ENCODE data around the gene RPS15.
"Not testable (repeated sequence)": the region's sequence is repeated elsewhere in the genome, so short reads cannot be mapped to it uniquely, and the experiment has no call there.

RPS15 gene

DNA sequence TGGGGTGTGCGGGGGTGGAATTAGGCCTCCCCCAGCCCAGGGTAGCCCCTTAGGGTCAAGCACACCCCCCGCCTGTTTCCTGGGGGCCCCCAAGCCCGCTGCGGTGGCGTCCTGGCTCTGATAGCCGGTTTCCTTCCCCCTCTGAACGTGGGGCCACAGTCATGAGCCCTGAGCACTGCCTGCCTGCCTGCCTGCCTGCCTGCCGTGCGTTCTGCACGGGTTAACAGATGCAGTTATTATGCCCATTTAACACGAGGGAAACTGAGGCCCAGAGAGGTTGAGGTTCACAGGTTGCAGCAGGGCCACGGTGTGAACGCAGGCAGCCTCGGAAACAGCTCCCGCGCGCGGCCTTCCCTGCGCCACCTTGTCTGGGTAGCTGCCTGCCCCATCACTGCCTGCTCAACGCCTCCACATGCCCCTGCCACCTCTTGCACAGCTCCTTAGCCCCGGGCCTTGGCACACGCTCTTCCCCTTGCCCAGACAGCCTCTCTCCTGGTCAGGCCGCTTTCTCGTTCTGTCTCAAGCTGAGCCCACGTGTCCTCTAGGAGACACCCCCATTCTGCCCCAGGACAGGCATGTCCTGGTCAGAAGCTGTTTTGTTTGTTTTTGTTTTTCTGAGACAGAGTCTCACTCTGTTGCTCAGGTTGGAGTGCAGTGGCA, 35.7 kb upstream of the RPS15 start:
- no peak for DNase-seq

DNA sequence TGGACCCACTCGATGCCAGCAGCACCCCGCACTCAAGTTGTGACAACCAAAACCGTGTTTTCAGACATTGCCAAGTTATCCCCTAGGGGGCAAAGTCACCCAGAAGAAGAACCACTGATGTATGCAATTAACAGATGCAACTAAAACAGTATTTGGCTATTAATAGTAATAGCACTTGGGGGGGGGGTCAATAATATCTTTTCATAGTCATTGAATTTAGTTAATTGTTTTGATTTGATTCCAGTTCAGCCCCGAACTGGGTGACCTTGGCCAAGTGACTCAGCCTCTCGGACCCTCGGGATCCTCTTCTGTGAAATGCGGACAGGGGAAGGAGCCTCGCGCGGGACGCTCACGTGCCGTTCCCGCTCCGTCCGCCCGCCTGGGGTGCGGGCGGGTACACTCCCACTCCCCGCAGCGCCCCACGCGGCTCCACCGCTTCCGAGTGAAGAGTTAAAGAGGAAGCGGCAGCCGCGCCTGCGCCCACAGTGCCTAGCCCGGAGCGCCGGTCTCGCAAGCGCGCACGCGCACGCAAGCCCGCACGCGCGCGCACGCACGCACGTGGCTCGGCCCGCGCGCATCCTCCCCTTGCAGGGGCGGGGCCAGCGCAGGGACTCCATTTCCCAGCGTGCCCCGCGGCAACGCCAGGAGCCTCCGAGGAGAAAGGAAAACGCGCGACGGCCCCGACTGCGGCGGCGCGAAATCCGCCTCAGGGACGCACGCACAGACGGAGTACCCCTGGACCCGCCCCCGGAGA, 31.2 kb upstream of the RPS15 start:
- DNase-seq, result peak; percentile 99

DNA sequence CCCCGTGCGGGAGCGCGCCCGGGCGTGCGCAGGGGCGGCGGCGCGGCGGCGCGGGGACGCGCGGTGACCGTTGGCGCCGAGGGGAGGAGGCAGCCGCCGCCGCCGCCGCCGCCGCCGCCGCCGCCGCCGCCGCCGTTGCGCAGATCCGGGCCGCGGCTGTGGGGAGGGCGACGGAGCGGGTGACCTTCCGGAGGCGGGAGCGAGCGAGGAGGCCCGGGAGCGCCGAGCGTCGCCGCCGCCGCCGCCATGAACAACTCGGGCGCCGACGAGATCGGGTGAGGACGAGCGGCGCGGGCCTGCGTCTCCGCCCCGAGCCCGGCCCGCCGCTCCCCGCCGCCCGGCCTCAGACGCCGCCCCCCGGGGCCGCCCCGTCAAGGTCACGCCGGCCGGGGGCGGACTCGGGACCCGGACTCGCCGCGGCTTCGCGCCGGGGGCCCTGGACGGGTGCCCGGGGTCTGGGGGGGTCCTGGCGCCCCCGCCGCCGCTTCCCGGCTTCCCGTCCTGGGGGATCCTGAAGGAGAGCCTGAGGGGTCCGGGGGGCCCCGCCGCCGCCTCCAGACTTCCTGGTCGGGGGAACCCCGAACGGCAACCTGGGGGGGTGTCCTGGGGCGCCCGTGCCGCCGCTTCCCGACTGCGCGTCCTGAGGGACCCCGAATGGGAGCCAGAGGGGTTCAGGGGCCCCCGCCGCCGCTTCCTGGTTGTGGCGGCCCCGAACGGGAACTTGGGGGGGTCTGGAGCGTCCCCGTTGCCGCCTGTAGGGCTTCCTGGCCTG, 30.5 kb upstream of the RPS15 start, which contains the start of gene DAZAP1:
Gene DAZAP1, plus strand, starts transcription at position 59 of the 772 bp plus-strand sequence. Its CDS starts 188 bp downstream, at position 247.
- DNase-seq, result peak; percentile 55

DNA sequence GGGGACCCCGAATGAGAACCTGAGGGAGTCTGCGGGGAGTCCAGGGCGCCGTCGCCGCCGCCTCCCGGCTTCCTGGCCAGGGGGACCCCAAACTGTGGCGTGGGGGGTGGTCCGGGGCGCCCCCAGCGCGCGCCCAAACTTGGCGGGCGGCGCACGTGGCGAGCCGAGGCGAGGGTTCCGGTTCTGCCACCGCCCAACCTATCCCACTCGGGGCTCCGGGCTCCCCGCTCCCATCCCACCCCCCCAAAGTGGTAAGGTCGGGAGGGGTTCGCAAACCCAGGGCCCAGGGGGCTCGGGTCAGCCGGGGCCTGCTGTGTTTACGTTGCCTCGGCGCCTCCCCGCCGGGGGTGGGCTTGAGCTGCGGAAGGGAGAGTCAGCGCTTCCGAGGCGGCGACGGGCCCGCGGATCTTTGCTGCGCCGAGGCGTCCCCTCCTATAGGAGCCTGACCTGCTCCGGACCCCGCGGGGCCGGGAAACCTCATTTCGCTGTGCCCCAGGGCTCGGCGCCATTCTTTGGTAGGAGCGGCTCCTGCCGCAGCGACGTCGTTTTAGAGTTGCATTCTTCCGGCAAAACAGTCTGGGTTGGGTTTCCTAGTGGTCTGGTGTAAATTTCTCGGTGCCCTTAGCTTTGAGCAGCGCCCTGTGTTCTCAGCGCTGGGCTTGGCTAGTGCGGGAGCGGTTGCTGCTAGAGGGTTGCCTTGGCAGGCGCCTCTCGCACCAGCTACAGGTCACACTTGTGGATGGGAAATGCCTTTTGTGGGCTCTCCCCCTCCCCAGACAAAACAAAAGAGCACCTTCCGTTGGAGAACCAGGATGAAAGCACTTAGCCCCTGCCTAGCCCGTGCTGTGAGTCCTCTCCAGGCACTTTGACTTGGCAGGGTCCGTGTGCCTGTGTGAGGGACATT, 29.6 kb upstream of the RPS15 start:
- DNase-seq, result peak; percentile 34

DNA sequence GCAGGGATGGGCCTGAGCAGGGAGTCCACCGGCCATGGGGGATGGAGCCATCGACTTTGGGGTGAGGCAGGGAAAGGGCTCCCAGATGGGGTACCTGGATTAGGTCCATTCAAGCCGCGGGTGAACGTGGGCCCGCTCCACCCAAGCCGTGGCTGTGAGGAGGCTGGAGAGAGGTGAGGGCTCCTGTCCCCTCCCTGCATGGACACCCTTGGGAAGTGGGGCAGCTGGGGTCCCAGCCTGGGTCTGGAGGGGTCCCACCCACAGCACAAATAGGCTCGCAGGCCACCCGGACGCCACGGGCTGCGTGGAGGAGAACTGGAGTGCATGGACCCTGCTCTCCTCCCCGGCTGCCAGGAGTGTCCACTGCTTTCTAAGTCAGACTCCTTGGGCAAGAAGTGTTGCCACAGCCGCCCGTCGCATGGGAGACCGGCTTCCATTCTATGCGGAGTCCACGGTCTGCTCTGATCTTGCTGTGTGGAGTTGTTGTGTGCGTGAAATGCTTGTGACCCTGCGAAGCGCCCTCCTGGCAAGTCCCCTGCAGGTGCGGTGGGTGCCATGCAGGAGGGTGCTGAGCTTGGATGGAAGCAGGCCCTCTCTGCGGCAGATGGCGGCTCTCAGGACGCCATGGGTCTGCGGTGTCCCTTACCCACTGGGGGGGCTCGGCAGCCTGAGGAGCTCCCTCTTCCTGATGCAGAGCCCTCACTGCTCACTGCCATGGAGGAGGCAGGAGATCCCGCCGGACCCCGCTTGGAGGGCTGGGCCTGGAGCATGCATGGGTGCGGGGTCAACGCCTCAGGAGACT, 28.8 kb upstream of the RPS15 start:
- no peak for DNase-seq

DNA sequence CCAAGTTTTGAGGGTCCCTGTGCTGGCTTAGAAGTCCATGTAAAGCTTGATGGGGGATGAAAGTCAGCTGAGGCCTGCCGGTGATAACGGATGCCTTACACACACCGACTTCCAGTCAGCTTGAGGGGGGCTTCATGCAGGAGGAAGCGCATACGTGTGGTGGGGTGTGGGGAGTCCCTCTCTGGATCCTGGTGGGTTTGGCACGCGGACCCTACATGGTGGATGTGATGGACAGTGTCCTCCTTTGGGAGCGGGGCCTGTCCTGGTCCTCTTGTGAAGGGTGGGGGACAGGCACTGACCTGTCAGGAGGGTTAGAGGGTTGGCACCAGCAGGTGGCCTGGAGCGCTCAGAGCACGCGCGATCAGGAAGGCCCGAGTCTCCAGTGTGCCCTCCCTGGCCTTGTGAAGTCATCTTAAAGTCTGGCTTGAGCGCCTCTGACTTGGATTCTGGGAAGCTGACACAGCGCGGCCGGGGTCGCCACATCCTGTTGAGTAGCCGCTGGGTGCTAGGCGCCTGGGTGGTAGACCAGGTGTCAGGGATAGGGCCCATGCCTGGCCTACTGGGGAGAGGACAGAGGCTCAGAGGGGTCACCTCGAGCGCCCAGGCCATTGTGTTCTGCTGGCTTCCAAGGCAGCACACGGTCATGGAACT, 27.9 kb upstream of the RPS15 start:
- DNase-seq, result no peak

DNA sequence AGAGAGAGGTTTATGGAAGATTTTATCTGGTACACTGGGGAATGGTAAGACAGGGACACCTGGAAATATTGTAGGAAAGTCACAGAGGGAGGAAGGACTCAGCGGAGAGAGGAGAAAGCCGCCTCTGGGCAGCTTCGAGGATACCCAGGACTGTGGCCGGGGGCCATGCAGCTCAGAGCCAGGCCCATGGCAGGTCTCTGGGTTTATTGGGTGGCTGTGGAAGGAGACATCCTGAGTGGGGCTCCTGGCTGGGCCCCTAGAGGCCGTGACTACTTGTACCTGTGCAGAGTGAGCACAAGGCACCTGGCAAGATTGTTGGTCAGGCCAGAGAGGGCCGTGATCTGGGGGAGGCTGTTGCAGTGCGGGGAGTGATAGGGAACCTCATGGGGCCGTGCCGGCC, 27.4 kb upstream of the RPS15 start:
- no peak for DNase-seq

DNA sequence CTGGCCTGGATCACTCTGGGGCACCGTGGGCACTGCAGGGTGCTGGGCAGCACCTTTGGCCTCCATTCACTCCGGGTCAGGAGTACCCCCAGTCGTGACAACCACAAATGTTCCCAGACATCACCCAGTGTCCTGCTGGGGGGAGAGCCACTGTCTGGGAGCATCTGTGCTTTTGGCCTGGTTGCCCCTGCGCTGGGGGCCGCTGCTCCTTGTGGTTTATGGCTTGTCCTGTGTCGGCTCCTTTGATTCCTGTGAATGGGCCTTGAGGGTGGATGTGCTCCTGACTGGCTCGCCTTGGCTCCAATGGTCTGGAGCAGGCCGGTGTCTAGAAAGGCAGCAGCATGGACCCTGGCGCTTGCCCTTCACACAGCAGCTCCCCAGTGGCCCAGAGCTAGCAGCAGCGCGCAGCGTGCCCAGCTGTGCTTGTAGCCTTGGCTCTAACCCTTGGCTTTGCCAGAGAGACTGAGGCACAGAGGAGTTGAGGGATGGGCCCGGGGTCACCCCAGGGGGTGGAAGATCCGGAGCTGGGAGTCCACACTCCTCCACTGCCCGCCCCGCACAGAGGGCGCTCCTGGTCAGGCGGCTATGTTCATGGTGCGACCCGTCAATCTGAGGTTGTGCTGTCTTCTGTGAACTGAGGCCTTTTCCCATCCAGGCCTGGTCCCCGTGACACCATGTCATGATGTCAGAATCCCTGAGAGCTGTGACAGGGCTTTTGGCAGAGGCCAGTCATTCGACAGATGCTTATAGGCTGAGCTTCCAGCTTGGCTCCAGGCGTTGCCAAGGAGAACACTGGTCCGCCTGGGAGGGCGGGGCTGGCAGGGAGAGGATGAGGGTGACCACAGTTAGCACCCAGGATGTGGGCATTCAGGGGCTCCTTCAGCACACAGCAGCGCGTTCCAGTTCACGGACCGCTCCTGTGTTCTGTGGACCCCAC, 26.7 kb upstream of the RPS15 start:
- DNase-seq, result no peak

DNA sequence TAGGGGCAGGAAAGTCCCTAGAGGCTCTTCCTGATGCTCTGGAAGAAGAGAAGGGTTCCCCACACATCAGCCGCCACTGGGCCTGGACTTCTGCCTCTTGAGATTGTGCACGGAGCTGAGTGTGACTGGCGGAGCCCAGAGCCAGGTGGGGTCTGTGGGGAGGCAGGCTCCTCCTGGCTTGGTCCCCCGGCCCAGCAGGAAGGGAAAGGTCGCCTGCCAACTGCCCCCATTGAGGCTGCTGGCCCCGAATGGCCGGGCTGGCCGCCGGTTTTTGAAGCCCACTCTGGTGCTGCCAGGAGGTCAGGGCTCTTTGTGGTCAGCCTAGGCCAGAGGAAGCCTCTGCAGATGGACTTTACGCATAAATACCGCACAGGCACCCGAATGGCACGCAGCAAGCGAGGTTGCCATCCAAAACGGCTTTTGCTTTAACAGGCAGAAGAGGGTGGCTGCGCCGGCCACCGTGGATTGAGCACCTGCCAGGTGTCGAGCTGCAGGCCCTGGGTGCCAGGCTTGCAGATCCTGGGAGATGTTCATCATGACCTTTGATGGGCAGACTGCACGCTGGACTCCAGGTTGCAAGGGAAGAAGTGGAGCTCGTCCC, 25.8 kb upstream of the RPS15 start:
- no peak for DNase-seq

GRCh38 chr19:1412995-1413800, 25.0 kb upstream of the RPS15 start:
- DNase-seq, result no peak

GRCh38 chr19:1416014-1416841, 22.0 kb upstream of the RPS15 start:
- DNase-seq, result no peak

GRCh38 chr19:1417145-1417544, 21.1 kb upstream of the RPS15 start:
- no peak for DNase-seq

- DNase-seq, result no peak
Observed at GRCh38 chr19:1417681-1418495, 20.3 kb upstream of the RPS15 start.

DNA sequence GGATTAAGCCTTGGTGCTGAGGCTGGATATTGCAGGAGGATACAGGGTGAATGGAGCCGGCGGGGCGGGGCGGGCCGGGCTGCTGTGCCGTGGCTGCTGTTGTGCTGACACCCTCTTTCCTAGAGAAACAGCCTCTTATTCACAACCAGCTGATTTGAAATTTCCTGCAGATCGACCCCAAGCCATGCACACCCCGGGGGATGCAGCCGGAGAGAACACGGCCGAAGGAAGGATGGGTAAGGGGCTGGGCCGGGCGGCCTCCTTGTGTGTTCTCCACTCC, 19.8 kb upstream of the RPS15 start:
- DNase-seq, result no peak

- no peak for DNase-seq
Observed at GRCh38 chr19:1418951-1419738, 19.1 kb upstream of the RPS15 start.

GRCh38 chr19:1420085-1420484, 18.1 kb upstream of the RPS15 start:
- not testable (repeated sequence) for DNase-seq

Data from effector CD8-positive, alpha-beta T cell (primary cell).